ENCODE data around the gene VTA1. TPM values are rescaled to one million over a fixed set of nuclear protein-coding genes. Genes with fewer than 3 reads are reported as not detected.
"Not testable (repeated sequence)": the region's sequence is repeated elsewhere in the genome, so short reads cannot be mapped to it uniquely, and the experiment has no call there.

The VTA1 gene, protein sequence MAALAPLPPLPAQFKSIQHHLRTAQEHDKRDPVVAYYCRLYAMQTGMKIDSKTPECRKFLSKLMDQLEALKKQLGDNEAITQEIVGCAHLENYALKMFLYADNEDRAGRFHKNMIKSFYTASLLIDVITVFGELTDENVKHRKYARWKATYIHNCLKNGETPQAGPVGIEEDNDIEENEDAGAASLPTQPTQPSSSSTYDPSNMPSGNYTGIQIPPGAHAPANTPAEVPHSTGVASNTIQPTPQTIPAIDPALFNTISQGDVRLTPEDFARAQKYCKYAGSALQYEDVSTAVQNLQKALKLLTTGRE
- total RNA-seq, result 10 to 100 TPM; 46.3 to 56.6 TPM

DNA sequence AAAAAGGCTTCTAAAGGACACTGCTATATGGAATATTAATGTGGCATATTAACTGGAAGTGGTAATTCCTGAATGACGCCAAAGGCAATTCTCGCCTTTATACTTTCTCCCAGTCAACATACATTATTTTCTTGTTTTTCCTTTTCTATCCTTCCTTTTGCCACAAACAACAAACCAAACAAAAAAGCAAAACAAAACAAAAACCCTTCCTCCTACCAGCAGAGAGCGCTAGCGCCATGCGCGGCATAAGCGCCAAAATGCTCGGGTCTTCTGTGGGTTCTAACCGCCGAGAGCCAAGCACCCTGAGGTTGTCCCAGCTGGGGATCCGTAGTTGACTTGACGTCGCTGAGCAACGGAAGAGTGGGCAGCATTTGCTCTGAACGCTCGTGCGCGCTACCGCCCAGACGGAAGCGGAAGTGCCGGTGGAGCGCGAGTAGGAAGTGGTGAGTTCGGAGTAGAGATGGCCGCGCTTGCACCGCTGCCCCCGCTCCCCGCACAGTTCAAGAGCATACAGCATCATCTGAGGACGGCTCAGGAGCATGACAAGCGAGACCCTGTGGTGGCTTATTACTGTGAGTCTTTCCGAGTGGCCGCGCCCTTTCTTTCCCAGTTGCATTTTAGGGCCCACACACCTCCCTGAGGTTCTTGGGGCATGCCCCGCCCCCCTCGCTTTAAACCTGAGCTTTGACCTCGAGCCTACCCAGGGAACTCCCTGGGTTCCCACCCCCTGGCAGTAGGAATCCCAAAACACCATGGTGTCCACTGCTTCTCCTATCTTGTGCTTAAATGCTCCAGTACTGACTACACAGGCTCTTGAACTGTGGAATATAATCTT lies at the start of gene VTA1, which contains the start of gene NMBR:
TSS of gene VTA1 (plus strand) at position 436 of the 835 bp plus-strand sequence. CDS start at position 461, 25 bp downstream.
TSS of gene NMBR (minus strand) at position 295 of the 835 bp plus-strand sequence. CDS start 58,464 bp downstream, outside the sequence.
- DNase-seq, result peak; percentile 99
- Histone ChIP-seq H3K27me3 (no peaks in the 10 kb centered on the region), H3K4me3 (peak within 1 kb of the TSS; percentile 69), H3K27ac (peak within 1 kb of the TSS; percentile 42), H3K4me1 (peaks cover 11% of the 10 kb centered on the region), H3K36me3 (no peaks in the 10 kb centered on the region), H3K9ac (ENCODE audit: low read depth in 2 of 2, low read length in 2 of 2) (peak within 1 kb of the TSS; percentile 64 to 82), H3K9me3 (no peaks in the 10 kb centered on the region)
- TF ChIP-seq, protein P1, sequence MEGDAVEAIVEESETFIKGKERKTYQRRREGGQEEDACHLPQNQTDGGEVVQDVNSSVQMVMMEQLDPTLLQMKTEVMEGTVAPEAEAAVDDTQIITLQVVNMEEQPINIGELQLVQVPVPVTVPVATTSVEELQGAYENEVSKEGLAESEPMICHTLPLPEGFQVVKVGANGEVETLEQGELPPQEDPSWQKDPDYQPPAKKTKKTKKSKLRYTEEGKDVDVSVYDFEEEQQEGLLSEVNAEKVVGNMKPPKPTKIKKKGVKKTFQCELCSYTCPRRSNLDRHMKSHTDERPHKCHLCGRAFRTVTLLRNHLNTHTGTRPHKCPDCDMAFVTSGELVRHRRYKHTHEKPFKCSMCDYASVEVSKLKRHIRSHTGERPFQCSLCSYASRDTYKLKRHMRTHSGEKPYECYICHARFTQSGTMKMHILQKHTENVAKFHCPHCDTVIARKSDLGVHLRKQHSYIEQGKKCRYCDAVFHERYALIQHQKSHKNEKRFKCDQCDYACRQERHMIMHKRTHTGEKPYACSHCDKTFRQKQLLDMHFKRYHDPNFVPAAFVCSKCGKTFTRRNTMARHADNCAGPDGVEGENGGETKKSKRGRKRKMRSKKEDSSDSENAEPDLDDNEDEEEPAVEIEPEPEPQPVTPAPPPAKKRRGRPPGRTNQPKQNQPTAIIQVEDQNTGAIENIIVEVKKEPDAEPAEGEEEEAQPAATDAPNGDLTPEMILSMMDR (IDR thresholded peaks at IDR 0.05), result peak; percentile 72
- intact Hi-C loops (cut with DNase I), result loop anchor here (5.0 kb wide), 1 partner anchor 240 kb away; no protein-coding TSS in a partner anchor

- H3K27ac ChIP-seq; H3K36me3 ChIP-seq; intact Hi-C loops (cut with DNase I); H3K4me3 ChIP-seq; H3K9me3 ChIP-seq; H3K4me1 ChIP-seq; DNase-seq; H3K9ac ChIP-seq (ENCODE audit: low read depth in 2 of 2, low read length in 2 of 2); H3K27me3 ChIP-seq: not testable (repeated sequence)
Observed at GRCh38 chr6:142104820-142105219, 42.2 kb upstream of the VTA1 start.

DNA sequence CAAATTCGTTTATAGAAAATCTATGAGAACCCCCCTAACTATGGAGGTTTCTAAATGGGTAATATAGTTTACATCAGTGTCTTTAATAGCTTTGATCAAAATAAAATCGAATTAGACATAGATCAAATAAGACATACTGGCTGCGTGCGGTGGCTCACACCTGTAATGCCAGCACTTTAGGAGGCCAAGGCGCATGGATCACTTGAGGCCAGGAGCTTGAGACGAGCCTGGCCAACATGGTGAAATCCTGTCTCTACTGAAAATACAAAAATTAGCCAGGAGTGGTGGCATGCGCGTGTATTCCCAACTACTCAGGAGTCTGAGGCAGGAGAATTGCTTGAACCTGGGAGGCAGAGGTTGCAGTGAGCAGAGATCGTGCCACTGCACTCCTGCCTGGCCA lies 36.2 kb upstream of the VTA1 start:
- DNase-seq; H3K9me3 ChIP-seq; H3K27ac ChIP-seq; intact Hi-C loops (cut with DNase I); H3K36me3 ChIP-seq; H3K4me3 ChIP-seq; H3K27me3 ChIP-seq; H3K9ac ChIP-seq (ENCODE audit: low read depth in 2 of 2, low read length in 2 of 2); H3K4me1 ChIP-seq: not testable (repeated sequence)

DNA sequence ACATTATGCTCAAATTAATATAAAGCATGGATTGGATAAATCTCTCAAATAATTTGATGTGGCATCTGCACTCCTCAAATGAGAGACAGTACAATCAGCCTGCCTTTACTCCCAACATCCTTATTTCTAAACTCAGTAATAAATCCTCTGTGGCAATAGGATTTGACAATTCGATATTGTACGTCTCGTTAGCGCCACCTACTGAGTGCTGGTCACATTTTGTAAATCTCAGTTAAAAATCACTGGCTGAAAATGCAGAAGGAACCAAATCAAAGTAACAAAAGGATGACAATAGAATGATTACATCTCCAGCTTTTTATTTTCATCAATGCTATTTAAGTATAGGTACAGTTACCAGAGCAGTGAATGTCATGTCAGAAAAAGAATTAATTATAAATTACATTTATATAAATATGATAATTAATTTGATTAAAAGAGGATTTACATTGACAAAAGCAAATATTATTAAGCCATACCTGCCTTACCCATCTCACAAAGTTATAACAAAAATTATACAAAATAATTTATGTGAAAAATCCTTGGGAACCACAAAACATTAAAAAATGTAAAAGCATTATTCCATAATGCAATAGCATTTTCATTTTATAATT lies 34.5 kb upstream of the VTA1 start:
- peak; percentile 70 for DNase-seq
- TF ChIP-seq, protein P1 (IDR thresholded peaks at IDR 0.05), result peak; percentile 68
- no peak overlapping the region for H3K9ac ChIP-seq (ENCODE audit: low read depth in 2 of 2, low read length in 2 of 2)
- no peaks in the 10 kb centered on the region for H3K4me1 ChIP-seq
- no peaks in the 10 kb centered on the region for H3K27me3 ChIP-seq
- H3K27ac ChIP-seq, result no peak overlapping the region
- no peaks in the 10 kb centered on the region for H3K9me3 ChIP-seq
- H3K36me3 ChIP-seq, result no peaks in the 10 kb centered on the region
- H3K4me3 ChIP-seq, result no peak overlapping the region
- intact Hi-C loops (cut with DNase I), result no loop called here

- Histone ChIP-seq H3K36me3 (no peaks in the 10 kb centered on the region), H3K27ac (no peak overlapping the region), H3K4me3 (no peak overlapping the region), H3K27me3 (no peaks in the 10 kb centered on the region), H3K9ac (ENCODE audit: low read depth in 2 of 2, low read length in 2 of 2) (no peak overlapping the region), H3K9me3 (no peaks in the 10 kb centered on the region), H3K4me1 (no peaks in the 10 kb centered on the region)
- TF ChIP-seq, protein P1 (IDR thresholded peaks at IDR 0.05), result no peak
- intact Hi-C loops (cut with DNase I), result no loop called here
- no peak for DNase-seq
Observed at GRCh38 chr6:142117366-142117765, 29.7 kb upstream of the VTA1 start.

DNA sequence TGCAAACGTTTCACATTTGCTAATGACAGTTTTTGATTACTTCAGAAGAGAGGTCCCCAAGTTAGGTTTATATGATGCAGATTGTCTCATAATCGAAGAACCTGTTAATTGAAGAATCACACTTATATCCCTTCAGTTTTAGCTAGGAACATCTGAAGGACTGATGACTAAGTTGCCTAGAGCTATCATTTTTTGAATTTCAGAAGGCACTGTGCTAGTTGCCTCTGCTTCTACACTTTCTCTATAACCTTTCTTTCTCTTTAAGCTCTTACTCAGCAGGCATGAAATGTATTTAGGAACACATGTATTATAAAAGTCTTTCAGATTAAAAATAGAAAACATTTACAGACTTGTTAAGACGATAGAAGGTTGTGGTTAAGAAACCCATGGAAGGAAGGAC lies 28.7 kb upstream of the VTA1 start:
- no peak overlapping the region for H3K9ac ChIP-seq (ENCODE audit: low read depth in 2 of 2, low read length in 2 of 2)
- no peaks in the 10 kb centered on the region for H3K9me3 ChIP-seq
- no peak for DNase-seq
- H3K4me1 ChIP-seq, result no peaks in the 10 kb centered on the region
- no peaks in the 10 kb centered on the region for H3K36me3 ChIP-seq
- H3K4me3 ChIP-seq, result no peak overlapping the region
- TF ChIP-seq, protein P1 (IDR thresholded peaks at IDR 0.05), result no peak
- intact Hi-C loops (cut with DNase I), result no loop called here
- no peaks in the 10 kb centered on the region for H3K27me3 ChIP-seq
- no peak overlapping the region for H3K27ac ChIP-seq
